HCT116 (cell line): ENCODE data around the gene HOXA2. TPM values are rescaled to one million over a fixed set of nuclear protein-coding genes. Genes with fewer than 3 reads are reported as not detected.

Experiments used
- ATAC-seq: fragments of 200-7000 bp; cut with Tn5 transposase; 2 replicates; pipeline ENCODE4 v1.9.1; 2020; ENCODE audit warnings: mild to moderate bottlenecking, moderate library complexity
- BruUV-seq: library from RNA; stranded (reverse); fragments of 400-500 nt; replicated peaks from 2 replicates; lab custom pipeline; 2021; lab: Mats Ljungman, UMichigan
- CTCF ChIA-PET: fragments of 300-600 bp; sonication (Branson Sonifier 250); formaldehyde crosslinking; loops from one replicate; lab custom pipeline; 2021; ENCODE audit warnings: antibody characterized with exemption; lab: Charles Lee
- POLR2A ChIA-PET: fragments of 300-600, 350-600 bp; sonication (Branson Sonifier 250); formaldehyde crosslinking; loops from one replicate; lab custom pipeline; 2021; ENCODE audit warnings: antibody characterized with exemption; lab: Charles Lee
- RAD21 ChIA-PET, 2 experiments: fragments of 300-600 bp; sonication (Branson Sonifier 250); formaldehyde crosslinking; loops; one replicate each; lab custom pipeline; 2023; ENCODE audit warnings: low total read pairs in 2 of 2; ENCODE audit not compliant: uncharacterized antibody in 2 of 2, unreplicated experiment in 2 of 2, low non-redundant PET in 1 of 2; lab: Charles Lee
- DNase-seq: peaks from one replicate; pipeline ENCODE4 v3.0.0-alpha.2; 2010; ENCODE audit warnings: low read depth, low spot score
- H2AFZ ChIP-seq: fragments of 200-600 bp; shearing (Covaris generic), sonication (generic); 2 replicates; pipeline ENCODE4 v1.6.1; 2017; ENCODE audit warnings: low read depth, mixed run types, mixed read lengths, antibody characterized with exemption, low read length; ENCODE audit not compliant: poor library complexity, severe bottlenecking
- H3K27ac ChIP-seq: 2 replicates; pipeline ENCODE4 v1.5.1; 2012; ENCODE audit warnings: low read depth, low read length
- H3K27me3 ChIP-seq: fragments of 200-600 bp; sonication (generic); 2 replicates; pipeline ENCODE4 v1.6.1; 2016; ENCODE audit warnings: mixed run types, low read length, mixed read lengths; ENCODE audit not compliant: insufficient read depth
- H3K36me3 ChIP-seq, 2 experiments: fragments of 200-500 bp in 1 of 2; fragments of 200-600 bp in 1 of 2; sonication (Bioruptor generic) in 1 of 2; sonication (generic) in 1 of 2; 2 replicates each; pipeline versions ENCODE4 v1.5.1 to v1.6.1; 2014 to 2016; ENCODE audit warnings: low read length in 2 of 2, inconsistent platforms in 1 of 2, mixed read lengths in 1 of 2, mixed run types in 1 of 2; ENCODE audit not compliant: insufficient read depth in 2 of 2, control insufficient read depth in 1 of 2
- H3K4me1 ChIP-seq, 2 experiments: fragments of 200-600 bp in 1 of 2; sonication (generic) in 1 of 2; 2 replicates each; pipeline versions ENCODE4 v1.5.1 to v1.6.1; 2012 to 2017; ENCODE audit warnings: low read length in 2 of 2, inconsistent platforms in 1 of 2, mild to moderate bottlenecking in 1 of 2, mixed read lengths in 1 of 2, mixed run types in 1 of 2, moderate library complexity in 1 of 2; ENCODE audit not compliant: insufficient read depth in 2 of 2, control insufficient read depth in 1 of 2
- H3K4me2 ChIP-seq: fragments of 200-600 bp; sonication (generic); 2 replicates; pipeline ENCODE4 v1.6.1; 2017; ENCODE audit warnings: mixed run types, low read length, mixed read lengths
- H3K4me3 ChIP-seq, 2 experiments: fragments of 200-600 bp in 1 of 2; sonication (generic) in 1 of 2; replicated peaks in 1 of 2; 2 replicates each; pipeline ENCODE4 v1.5.1; 2011 to 2016; ENCODE audit warnings: low read length in 2 of 2, control low read depth in 1 of 2, low read depth in 1 of 2, mild to moderate bottlenecking in 1 of 2, mixed read lengths in 1 of 2, mixed run types in 1 of 2
- H3K79me2 ChIP-seq: fragments of 200-600 bp; sonication (generic); 2 replicates; pipeline ENCODE4 v1.6.1; 2017; ENCODE audit warnings: mild to moderate bottlenecking, mixed run types, low read length, moderate library complexity, mixed read lengths; ENCODE audit not compliant: insufficient read depth
- H3K9ac ChIP-seq: fragments of 200-600 bp; sonication (generic); 2 replicates; pipeline ENCODE4 v1.6.1; 2016; ENCODE audit warnings: low read length, mixed read lengths
- H3K9me2 ChIP-seq: fragments of 200-600 bp; sonication (generic), shearing (Covaris generic); 2 replicates; pipeline ENCODE4 v1.6.1; 2017; ENCODE audit warnings: mixed run types, mild to moderate bottlenecking, moderate library complexity; ENCODE audit not compliant: insufficient read depth
- H3K9me3 ChIP-seq, 2 experiments: fragments of 200-500 bp in 1 of 2; fragments of 200-600 bp in 1 of 2; sonication (Bioruptor generic) in 1 of 2; sonication (generic) in 1 of 2; 2 replicates each; pipeline ENCODE4 v1.6.1; 2014 to 2017; ENCODE audit warnings: low read length in 2 of 2, mixed read lengths in 2 of 2, inconsistent platforms in 1 of 2, low read depth in 1 of 2, mild to moderate bottlenecking in 1 of 2, mixed run types in 1 of 2, moderate library complexity in 1 of 2; ENCODE audit not compliant: control insufficient read depth in 1 of 2, insufficient read depth in 1 of 2
- H4K20me1 ChIP-seq: fragments of 200-600 bp; sonication (generic), shearing (Covaris generic); 2 replicates; pipeline ENCODE4 v1.6.1; 2017; ENCODE audit warnings: mixed run types, mild to moderate bottlenecking, moderate library complexity; ENCODE audit not compliant: insufficient read depth
- CBX3 ChIP-seq: IDR thresholded peaks from 2 replicates; pipeline ENCODE4 v1.6.1; 2012; ENCODE audit warnings: low read depth
- ELF1 ChIP-seq: IDR thresholded peaks from 2 replicates; pipeline ENCODE4 v1.6.1; 2012; ENCODE audit warnings: low read depth, borderline replicate concordance
- EZH2phosphoT487 ChIP-seq: fragments of 200-600 bp; IDR thresholded peaks from 2 replicates; pipeline ENCODE4 v1.6.1; 2018; ENCODE audit warnings: antibody characterized with exemption, borderline replicate concordance
- JUND ChIP-seq: IDR thresholded peaks from 2 replicates; pipeline ENCODE4 v1.6.1; 2012
- POLR2A ChIP-seq: IDR thresholded peaks from 2 replicates; pipeline ENCODE4 v1.7.0; 2011; ENCODE audit warnings: borderline replicate concordance; ENCODE audit not compliant: insufficient read depth, insufficient read length; ENCODE audit errors: extremely low read depth
- POLR2AphosphoS5 ChIP-seq: IDR thresholded peaks from 2 replicates; pipeline ENCODE4 v1.6.1; 2011; ENCODE audit warnings: mild to moderate bottlenecking, low read depth, low read length, moderate library complexity
- RAD21 ChIP-seq: IDR thresholded peaks from 2 replicates; pipeline ENCODE4 v1.6.1; 2012; ENCODE audit warnings: low read depth, mild to moderate bottlenecking
- SIN3A ChIP-seq: IDR thresholded peaks from 2 replicates; pipeline ENCODE4 v1.6.1; 2012; ENCODE audit warnings: low read depth
- SP1 ChIP-seq: IDR thresholded peaks from 2 replicates; pipeline ENCODE4 v1.6.1; 2012; ENCODE audit warnings: low read depth
- SRF ChIP-seq: IDR thresholded peaks from 2 replicates; pipeline ENCODE4 v1.6.1; 2012; ENCODE audit warnings: low read depth
- ZNF274 ChIP-seq: fragments of 200-500 bp; sonication (Bioruptor generic); IDR thresholded peaks from 2 replicates; pipeline ENCODE4 v1.6.1; 2014; ENCODE audit warnings: mild to moderate bottlenecking, low read depth, low read length, inconsistent platforms
- intact Hi-C: fragments of 100-400 bp; cut with micrococcal nuclease; formaldehyde crosslinking; loops from 2 replicates; pipeline ENCODE4 v1.10.0; 2022
- total RNA-seq: library from RNA; stranded (reverse); gene quantifications from one replicate; pipeline ENCODE4 v1.2.1, GENCODE V29; 2021; ENCODE audit not compliant: unreplicated experiment
- TF ChIP-seq, protein P1 (sequence below): IDR thresholded peaks from 2 replicates; pipeline ENCODE4 v1.6.1; 2012; ENCODE audit warnings: low read depth

Gene HOXA2
- total RNA-seq, 1 experiment from 2014 or later = 0.57 TPM

- peak overlapping the region in 1 of 2 experiments; percentile 74; a peak in 2 of 4 replicates for H3K4me3 ChIP-seq
- ATAC-seq (no peak), DNase-seq (no peak)
- no peaks in the 10 kb centered on the region for H3K27me3 ChIP-seq
- peak overlapping the region; percentile 28 for H3K27ac ChIP-seq
- H3K9me2 ChIP-seq = no peaks in the 10 kb centered on the region
- H3K9me3 ChIP-seq = no peaks in the 10 kb centered on the region
- H2AFZ ChIP-seq = no peak overlapping the region
- H3K79me2 ChIP-seq = peaks cover 20% of the 10 kb centered on the region
- peak overlapping the region; percentile 70 for H3K9ac ChIP-seq
- RAD21 ChIA-PET = no interaction called here
- TF ChIP-seq SRF (no peak), SIN3A (no peak), CBX3 (no peak), POLR2AphosphoS5 (no peak), JUND (no peak), ELF1 (no peak), RAD21 (no peak), EZH2phosphoT487 (no peak), SP1 (no peak), ZNF274 (no peak), POLR2A (no peak)
- TF ChIP-seq, protein P1, sequence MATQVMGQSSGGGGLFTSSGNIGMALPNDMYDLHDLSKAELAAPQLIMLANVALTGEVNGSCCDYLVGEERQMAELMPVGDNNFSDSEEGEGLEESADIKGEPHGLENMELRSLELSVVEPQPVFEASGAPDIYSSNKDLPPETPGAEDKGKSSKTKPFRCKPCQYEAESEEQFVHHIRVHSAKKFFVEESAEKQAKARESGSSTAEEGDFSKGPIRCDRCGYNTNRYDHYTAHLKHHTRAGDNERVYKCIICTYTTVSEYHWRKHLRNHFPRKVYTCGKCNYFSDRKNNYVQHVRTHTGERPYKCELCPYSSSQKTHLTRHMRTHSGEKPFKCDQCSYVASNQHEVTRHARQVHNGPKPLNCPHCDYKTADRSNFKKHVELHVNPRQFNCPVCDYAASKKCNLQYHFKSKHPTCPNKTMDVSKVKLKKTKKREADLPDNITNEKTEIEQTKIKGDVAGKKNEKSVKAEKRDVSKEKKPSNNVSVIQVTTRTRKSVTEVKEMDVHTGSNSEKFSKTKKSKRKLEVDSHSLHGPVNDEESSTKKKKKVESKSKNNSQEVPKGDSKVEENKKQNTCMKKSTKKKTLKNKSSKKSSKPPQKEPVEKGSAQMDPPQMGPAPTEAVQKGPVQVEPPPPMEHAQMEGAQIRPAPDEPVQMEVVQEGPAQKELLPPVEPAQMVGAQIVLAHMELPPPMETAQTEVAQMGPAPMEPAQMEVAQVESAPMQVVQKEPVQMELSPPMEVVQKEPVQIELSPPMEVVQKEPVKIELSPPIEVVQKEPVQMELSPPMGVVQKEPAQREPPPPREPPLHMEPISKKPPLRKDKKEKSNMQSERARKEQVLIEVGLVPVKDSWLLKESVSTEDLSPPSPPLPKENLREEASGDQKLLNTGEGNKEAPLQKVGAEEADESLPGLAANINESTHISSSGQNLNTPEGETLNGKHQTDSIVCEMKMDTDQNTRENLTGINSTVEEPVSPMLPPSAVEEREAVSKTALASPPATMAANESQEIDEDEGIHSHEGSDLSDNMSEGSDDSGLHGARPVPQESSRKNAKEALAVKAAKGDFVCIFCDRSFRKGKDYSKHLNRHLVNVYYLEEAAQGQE = no peak
- H3K36me3 ChIP-seq = no peaks in the 10 kb centered on the region
- H3K4me2 ChIP-seq = peak overlapping the region; percentile 98
- peaks cover 50 to 56% of the 10 kb centered on the region in 2 experiments for H3K4me1 ChIP-seq
- H4K20me1 ChIP-seq = no peaks in the 10 kb centered on the region
- intact Hi-C loops = no loop called here
- CTCF ChIA-PET = no interaction called here
- POLR2A ChIA-PET = interaction anchor here (1.0 kb wide), 1 partner anchor 16 kb away, joined by 4 read pairs; the partner anchor contains the start of gene HOXA1
- BruUV-seq = no TSS peak
Observed at GRCh38 chr7:27111751-27112277, 9.3 kb upstream of the HOXA2 start.
